PC-9 (cell line): Measurements from ENCODE around the gene SLC12A9. TPM values are rescaled to one million over a fixed set of nuclear protein-coding genes. Genes with fewer than 3 reads are reported as not detected.

Experiments used
- BruUV-seq: library from RNA; stranded (reverse); fragments of 400-500 nt; replicated peaks from 2 replicates; lab custom pipeline; 2021; lab: Mats Ljungman, UMichigan
- CTCF ChIA-PET: fragments of 300-600 bp; sonication (Branson Sonifier 250); formaldehyde crosslinking; loops from one replicate; lab custom pipeline; 2022; ENCODE audit warnings: antibody characterized with exemption; lab: Charles Lee
- POLR2A ChIA-PET: fragments of 300-600 bp; sonication (Branson Sonifier 250); formaldehyde crosslinking; loops from one replicate; lab custom pipeline; 2022; ENCODE audit warnings: antibody characterized with exemption; ENCODE audit not compliant: unreplicated experiment; lab: Charles Lee
- DNase-seq, 2 experiments: peaks; one replicate each; pipeline versions ENCODE4 v3.0.0 to v3.0.0-alpha.2; 2015 to 2022; ENCODE audit warnings: mixed read lengths in 1 of 2
- H2AFZ ChIP-seq: fragments of 200-600 bp; sonication (generic); 2 replicates; pipeline ENCODE4 v1.8.1; 2017; ENCODE audit warnings: antibody characterized with exemption
- H3F3A ChIP-seq: fragments of 200-600 bp; sonication (generic); 2 replicates; pipeline ENCODE4 v1.8.1; 2017; ENCODE audit warnings: antibody characterized with exemption, mild to moderate bottlenecking, low read depth; ENCODE audit not compliant: insufficient read depth
- H3K27ac ChIP-seq: fragments of 200-600 bp; sonication (generic); 2 replicates; pipeline ENCODE4 v1.6.1; 2016; ENCODE audit warnings: mixed run types
- H3K27me3 ChIP-seq: fragments of 200-600 bp; sonication (generic); 2 replicates; pipeline ENCODE4 v1.6.1; 2016; ENCODE audit warnings: low read depth, mixed run types; ENCODE audit not compliant: insufficient read depth
- H3K36me3 ChIP-seq: fragments of 200-600 bp; sonication (generic); 2 replicates; pipeline ENCODE4 v1.6.1; 2016; ENCODE audit warnings: low read depth, mixed run types
- H3K4me1 ChIP-seq: fragments of 200-600 bp; sonication (generic); replicated peaks from 2 replicates; pipeline ENCODE4 v1.6.1; 2016; ENCODE audit warnings: mixed run types; ENCODE audit not compliant: insufficient read depth
- H3K4me2 ChIP-seq: fragments of 200-600 bp; sonication (generic); 2 replicates; pipeline ENCODE4 v1.6.1; 2017; ENCODE audit warnings: mixed run types
- H3K4me3 ChIP-seq: fragments of 200-600 bp; sonication (generic); 2 replicates; pipeline ENCODE4 v1.6.1; 2016; ENCODE audit warnings: mixed run types
- H3K79me2 ChIP-seq: fragments of 200-600 bp; sonication (generic); 2 replicates; pipeline ENCODE4 v1.6.1; 2017; ENCODE audit warnings: low read depth, mixed run types
- H3K9me2 ChIP-seq: fragments of 200-600 bp; sonication (generic); 2 replicates; pipeline ENCODE4 v1.8.1; 2017; ENCODE audit warnings: mild to moderate bottlenecking; ENCODE audit not compliant: insufficient read depth
- H3K9me3 ChIP-seq: fragments of 200-600 bp; sonication (generic); 2 replicates; pipeline ENCODE4 v1.8.1; 2016; ENCODE audit warnings: low read depth; ENCODE audit not compliant: insufficient read depth
- H4K20me1 ChIP-seq: fragments of 200-600 bp; sonication (generic); 2 replicates; pipeline ENCODE4 v1.8.1; 2017; ENCODE audit not compliant: insufficient read depth
- CTCF ChIP-seq: fragments of 200-600 bp; sonication (generic); conservative IDR thresholded peaks from 2 replicates; pipeline ENCODE4 v1.6.1; 2017; ENCODE audit warnings: mixed run types, antibody characterized with exemption, mild to moderate bottlenecking, moderate library complexity
- EZH2 ChIP-seq: fragments of 200-600 bp; sonication (generic); IDR thresholded peaks from 2 replicates; pipeline ENCODE4 v1.8.0; 2017; ENCODE audit warnings: antibody characterized with exemption, low read depth
- intact Hi-C: fragments of 100-400 bp; cut with micrococcal nuclease; formaldehyde crosslinking; loops from one replicate; pipeline ENCODE4 v1.10.0; 2022; ENCODE audit not compliant: unreplicated experiment
- total RNA-seq: library from RNA; stranded (reverse); gene quantifications from 2 replicates; pipeline ENCODE4 v1.2.3, GENCODE V29; 2021

The SLC12A9 gene
- total RNA-seq, 1 experiment from 2014 or later = 36.7 TPM

- no peak overlapping the region for H3K4me2 ChIP-seq
- TF ChIP-seq CTCF = no peak
- no peak for TF ChIP-seq EZH2
- no peaks in the 10 kb centered on the region for H3K36me3 ChIP-seq
- H3K4me1 ChIP-seq = no peaks in the 10 kb centered on the region
- H3K4me3 ChIP-seq = no peak overlapping the region
- no peaks in the 10 kb centered on the region for H4K20me1 ChIP-seq
- H3K27me3 ChIP-seq = peaks cover 4% of the 10 kb centered on the region; the same call in 1 of the 2 replicates
- H3K9me2 ChIP-seq = no peaks in the 10 kb centered on the region
- no peaks in the 10 kb centered on the region for H3K9me3 ChIP-seq
- no peaks in the 10 kb centered on the region for H3F3A ChIP-seq
- no peaks in the 10 kb centered on the region for H3K79me2 ChIP-seq
- no TSS peak for BruUV-seq
- CTCF ChIA-PET = interaction anchor here (0.6 kb wide), 2 partner anchors 57 to 161 kb away, joined by 3 to 6 read pairs; no protein-coding TSS in a partner anchor
- POLR2A ChIA-PET = no interaction called here
- intact Hi-C loops = no loop called here
- H2AFZ ChIP-seq = no peak overlapping the region
- DNase-seq = no peak
- no peak overlapping the region for H3K27ac ChIP-seq
Observed at GRCh38 chr7:100900978-100901377, 48.5 kb downstream of the SLC12A9 start.

GRCh38 chr7:100901921-100902332, 49.4 kb downstream of the SLC12A9 start:
- ChIA-PET CTCF (interaction anchor here (0.6 kb wide), 1 partner anchor 494 kb away, joined by 3 read pairs; no protein-coding TSS in a partner anchor), POLR2A (interaction anchor here (0.6 kb wide), 1 partner anchor 38 kb away, joined by 4 read pairs; no protein-coding TSS in a partner anchor)
- Histone ChIP-seq H3K4me2 (no peak overlapping the region), H3K36me3 (no peaks in the 10 kb centered on the region), H3K27me3 (no peaks in the 10 kb centered on the region), H2AFZ (no peak overlapping the region), H3K4me3 (no peak overlapping the region), H3K27ac (no peak overlapping the region), H3K9me3 (no peaks in the 10 kb centered on the region), H4K20me1 (no peaks in the 10 kb centered on the region), H3K79me2 (no peaks in the 10 kb centered on the region), H3K4me1 (no peaks in the 10 kb centered on the region), H3F3A (no peaks in the 10 kb centered on the region), H3K9me2 (no peaks in the 10 kb centered on the region)
- intact Hi-C loops = no loop called here
- no TSS peak for BruUV-seq
- DNase-seq = no peak
- TF ChIP-seq CTCF (no peak), EZH2 (no peak)

GRCh38 chr7:100902638-100903037, 50.1 kb downstream of the SLC12A9 start:
- Histone ChIP-seq H3K36me3 (no peaks in the 10 kb centered on the region), H3K9me3 (no peaks in the 10 kb centered on the region), H3K4me2 (no peak overlapping the region), H3F3A (no peaks in the 10 kb centered on the region), H2AFZ (no peak overlapping the region), H3K4me1 (no peaks in the 10 kb centered on the region), H3K79me2 (no peaks in the 10 kb centered on the region), H3K27ac (no peak overlapping the region), H3K27me3 (no peaks in the 10 kb centered on the region), H4K20me1 (no peaks in the 10 kb centered on the region), H3K4me3 (no peak overlapping the region), H3K9me2 (no peaks in the 10 kb centered on the region)
- intact Hi-C loops = no loop called here
- DNase-seq = no peak
- ChIA-PET POLR2A (interaction anchor here (0.6 to 0.7 kb wide), 3 partner anchors 37 to 579 kb away, joined by 3 to 15 read pairs (median 4); no protein-coding TSS in a partner anchor), CTCF (no interaction called here)
- TF ChIP-seq EZH2 = no peak
- TF ChIP-seq CTCF = no peak
- no TSS peak for BruUV-seq
